ENCODE data around the gene BBS2. TPM values are rescaled to one million over a fixed set of nuclear protein-coding genes. Genes with fewer than 3 reads are reported as not detected.
A peak's percentile ranks its signal among the peaks of the same experiment; 100 is the strongest.

Gene BBS2
- total and polyA plus RNA-seq, 2 of the 4 experiments (the other 2 are of a cell fraction): 18.6 to 32.3 TPM

GRCh38 chr16:56547120-56547948 is 27.5 kb upstream of the BBS2 start:
- Histone ChIP-seq H3K56ac (ENCODE audit: extremely low read depth, insufficient read depth, low read length) (no peak overlapping the region), H3K9ac (ENCODE audit: low read depth, low read length) (no peak overlapping the region), H2AK9ac (replicated peaks; ENCODE audit: low read depth, low read length, poor library complexity) (no peak overlapping the region), H2BK120ac (ENCODE audit: low read depth, low read length) (peak overlapping the region; percentile 44; the same call in 1 of the 2 replicates), H3K4ac (ENCODE audit: low read depth, low read length) (peak overlapping the region; percentile 41; the same call in 1 of the 2 replicates), H2BK20ac (ENCODE audit: low read depth, low read length) (peak overlapping the region; percentile 60; the same call in 1 of the 2 replicates), H2AK5ac (ENCODE audit: low read depth, low read length) (no peak overlapping the region; the same call in 1 of the 2 replicates), H3K9me1 (ENCODE audit: insufficient read depth, low read length) (no peaks in the 10 kb centered on the region; the same call in 1 of the 2 replicates), H4K91ac (ENCODE audit: insufficient read depth, low read depth, low read length) (peak overlapping the region; percentile 23; the same call in 1 of the 2 replicates), H3K27ac (ENCODE audit: insufficient read depth, low read length) (no peak overlapping the region), H3K4me3 (ENCODE audit: insufficient read depth, low read depth, low read length) (no peak overlapping the region), H4K5ac (ENCODE audit: low read depth, low read length) (peak overlapping the region; percentile 8; the same call in 1 of the 2 replicates), H2AFZ (replicated peaks; ENCODE audit: low read length, poor library complexity) (peak overlapping the region; percentile 65), H3K4me2 (ENCODE audit: low read depth, low read length) (0 out of 2 replicates have a peak overlapping the region, but pooled peaks have one; percentile 17), H3K9me3 (ENCODE audit: control insufficient read depth, insufficient read depth, low read length) (no peaks in the 10 kb centered on the region), H4K20me1 (ENCODE audit: insufficient read depth, low read length) (no peaks in the 10 kb centered on the region), H3K23ac (ENCODE audit: low read depth, low read length) (no peak overlapping the region), H3K14ac (replicated peaks; ENCODE audit: low read depth, low read length) (peak overlapping the region; percentile 31), H2BK15ac (ENCODE audit: low read depth, low read length) (peak overlapping the region; percentile 13; the same call in 1 of the 3 replicates), H3K36me3 (ENCODE audit: control insufficient read depth, insufficient read depth, low read length) (no peaks in the 10 kb centered on the region), H3K79me1 (ENCODE audit: low read depth in 1 of 2, low read length in 2 of 2) (no peaks in the 10 kb centered on the region), H2BK5ac (ENCODE audit: low read depth, low read length, poor library complexity, severe bottlenecking) (no peak overlapping the region), H3K4me1 (ENCODE audit: control insufficient read depth, insufficient read depth, low read length) (peaks cover 11% of the 10 kb centered on the region), H3K18ac (ENCODE audit: low read depth, low read length) (no peak overlapping the region), H3K27me3 (ENCODE audit: control insufficient read depth, insufficient read depth, low read length) (peaks cover 2% of the 10 kb centered on the region; the same call in 1 of the 2 replicates), H4K8ac (ENCODE audit: low read depth in 2 of 2, low read length in 2 of 2) (peak overlapping the region; percentile 37 to 75; a peak in 2 of 4 replicates)
- POLR2A ChIA-PET (ENCODE audit: unreplicated experiment): no interaction called here
- dilution Hi-C loops (cut with HindIII; ENCODE audit: low sequenced_read_pairs, unreplicated experiment) (no loop called here), in situ Hi-C loops (cut with MboI; ENCODE audit: low sequenced_read_pairs) (loop anchor here (10.0 kb wide), 1 partner anchor 63 kb away; no protein-coding TSS in a partner anchor), intact Hi-C loops (cut with micrococcal nuclease) (no loop called here)
- peak; percentile 85 for DNase-seq
- ATAC-seq (ENCODE audit: low read depth): peak; percentile 82
- no peak for TF ChIP-seq MAFK (IDR thresholded peaks at IDR 0.05; ENCODE audit: low read depth, low read length)
- TF ChIP-seq SMC3 (IDR thresholded peaks at IDR 0.05; ENCODE audit: low read depth, low read length): no peak
- TF ChIP-seq MXI1 (IDR thresholded peaks at IDR 0.05; ENCODE audit: borderline replicate concordance, low read depth, low read length): no peak
- TF ChIP-seq RFX5 (IDR thresholded peaks at IDR 0.05; ENCODE audit: low read depth, low read length): no peak
- TF ChIP-seq USF2 (IDR thresholded peaks at IDR 0.05; ENCODE audit: low read depth, low read length): no peak
- WGBS, 2 experiments (ENCODE audit: extremely low coverage in 2 of 2, insufficient read length in 1 of 2): 21% methylated on average over 7 of the region's 12 CpGs; no CpG with 5 or more reads in 1 of the 2 experiments
- CTCF ChIA-PET: interaction anchor here (1.0 to 1.3 kb wide), 3 partner anchors 13 to 33 kb away, joined by 3 to 4 read pairs (median 3); no protein-coding TSS in a partner anchor
- BruUV-seq (replicated peaks): no TSS peak
